Stomach smooth muscle (tissue), 2 donors: Measurements from ENCODE around the gene GJA9.
"Not testable (repeated sequence)": the region's sequence is repeated elsewhere in the genome, so short reads cannot be mapped to it uniquely, and the experiment has no call there.

Source experiments
- H3K27ac ChIP-seq: one replicate; pipeline ENCODE4 v1.7.0; 2013; ENCODE audit warnings: mild to moderate bottlenecking, low read length, inconsistent platforms
- H3K27me3 ChIP-seq, 2 donors: one replicate each; pipeline ENCODE4 v1.7.0; 2013; ENCODE audit warnings: low read length in 2 of 2; ENCODE audit not compliant: insufficient read depth in 2 of 2, control insufficient read depth in 1 of 2
- H3K36me3 ChIP-seq, 2 donors: one replicate each; pipeline ENCODE4 v1.7.0; 2013; ENCODE audit warnings: low read length in 2 of 2; ENCODE audit not compliant: control insufficient read depth in 2 of 2, insufficient read depth in 2 of 2
- H3K4me1 ChIP-seq: one replicate; pipeline ENCODE4 v1.7.0; 2013; ENCODE audit warnings: low read length; ENCODE audit not compliant: control insufficient read depth, insufficient read depth
- H3K4me3 ChIP-seq, 2 donors: one replicate each; pipeline ENCODE4 v1.7.0; 2013; ENCODE audit warnings: low read length in 2 of 2
- H3K9ac ChIP-seq, 2 donors: one replicate each; pipeline ENCODE4 v1.7.0; 2013; ENCODE audit warnings: low read length in 2 of 2, mild to moderate bottlenecking in 1 of 2
- H3K9me3 ChIP-seq, 2 donors: one replicate each; pipeline ENCODE4 v1.7.0; 2013; ENCODE audit warnings: low read length in 2 of 2; ENCODE audit not compliant: control insufficient read depth in 2 of 2
- donor health status: healthy.
- donor health status: Pancreatic carcinoma.

The GJA9 gene

GRCh38 chr1:38914908-38915307, 33.5 kb upstream of the GJA9 start:
- H3K4me3 ChIP-seq, H3K9me3 ChIP-seq, H3K9ac ChIP-seq, H3K27ac ChIP-seq, H3K27me3 ChIP-seq, H3K4me1 ChIP-seq, H3K36me3 ChIP-seq: not testable (repeated sequence)

- Histone ChIP-seq H3K27me3 (no peaks in the 10 kb centered on the region), H3K27ac (no peak overlapping the region), H3K4me1 (no peaks in the 10 kb centered on the region), H3K4me3 (no peak overlapping the region), H3K36me3 (no peaks in the 10 kb centered on the region), H3K9me3 (peaks cover 0 to 5% of the 10 kb centered on the region in 2 donors), H3K9ac (no peak overlapping the region)
Observed at GRCh38 chr1:38908821-38909220, 27.4 kb upstream of the GJA9 start.

DNA sequence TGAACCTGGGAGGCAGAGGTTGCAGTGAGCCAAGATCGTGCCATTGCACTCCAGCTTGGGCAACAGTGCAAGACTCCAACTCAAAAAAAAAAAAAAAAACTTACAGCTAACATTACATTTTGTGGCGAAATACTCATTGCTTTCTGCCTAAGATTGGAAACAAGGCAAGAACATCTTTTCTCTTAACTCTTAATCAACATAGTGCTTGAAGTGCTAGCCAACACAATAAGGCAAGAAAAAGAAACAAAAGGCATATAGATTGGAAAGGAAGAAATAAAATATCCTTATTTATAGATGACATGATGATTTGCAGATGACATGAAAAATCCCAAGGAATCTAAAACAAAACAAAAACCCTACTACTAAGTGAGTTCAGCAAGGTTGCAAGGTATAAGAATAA, 24.6 kb upstream of the GJA9 start:
- H3K4me1 ChIP-seq = no peaks in the 10 kb centered on the region
- no peaks in the 10 kb centered on the region for H3K27me3 ChIP-seq
- no peak overlapping the region for H3K27ac ChIP-seq
- H3K36me3 ChIP-seq = no peaks in the 10 kb centered on the region
- H3K9me3 ChIP-seq = peaks cover 0 to 5% of the 10 kb centered on the region in 2 donors
- no peak overlapping the region for H3K4me3 ChIP-seq
- H3K9ac ChIP-seq = no peak overlapping the region

DNA sequence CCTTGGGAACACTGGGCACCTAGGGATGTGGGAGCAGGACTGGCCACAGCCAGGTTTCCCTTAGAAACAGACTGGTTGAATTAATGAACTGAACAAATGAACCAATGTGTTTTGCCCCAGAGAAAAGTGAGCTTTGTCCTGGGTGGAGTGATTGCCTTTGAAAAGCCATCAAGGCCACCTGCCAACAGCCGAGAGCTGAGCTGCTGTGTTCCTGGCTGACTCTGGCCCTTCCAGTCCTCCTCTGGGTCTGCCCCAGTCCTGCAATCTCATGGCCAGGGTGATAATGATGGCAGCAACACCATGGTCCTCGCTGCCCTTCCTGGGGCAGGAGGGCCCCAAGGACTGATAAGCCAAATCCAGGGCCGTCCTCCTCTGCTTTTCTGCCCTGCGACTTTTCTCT, 18.2 kb upstream of the GJA9 start:
- Histone ChIP-seq H3K27me3 (no peaks in the 10 kb centered on the region), H3K27ac (no peak overlapping the region), H3K4me3 (no peak overlapping the region), H3K9ac (no peak overlapping the region), H3K9me3 (no peaks in the 10 kb centered on the region), H3K36me3 (no peaks in the 10 kb centered on the region), H3K4me1 (no peaks in the 10 kb centered on the region)

- Histone ChIP-seq H3K36me3 (no peaks in the 10 kb centered on the region), H3K9me3 (no peaks in the 10 kb centered on the region), H3K9ac (no peak overlapping the region), H3K4me3 (no peak overlapping the region), H3K4me1 (no peaks in the 10 kb centered on the region), H3K27me3 (no peaks in the 10 kb centered on the region), H3K27ac (no peak overlapping the region)
Observed at GRCh38 chr1:38898653-38899230, 17.4 kb upstream of the GJA9 start.

DNA sequence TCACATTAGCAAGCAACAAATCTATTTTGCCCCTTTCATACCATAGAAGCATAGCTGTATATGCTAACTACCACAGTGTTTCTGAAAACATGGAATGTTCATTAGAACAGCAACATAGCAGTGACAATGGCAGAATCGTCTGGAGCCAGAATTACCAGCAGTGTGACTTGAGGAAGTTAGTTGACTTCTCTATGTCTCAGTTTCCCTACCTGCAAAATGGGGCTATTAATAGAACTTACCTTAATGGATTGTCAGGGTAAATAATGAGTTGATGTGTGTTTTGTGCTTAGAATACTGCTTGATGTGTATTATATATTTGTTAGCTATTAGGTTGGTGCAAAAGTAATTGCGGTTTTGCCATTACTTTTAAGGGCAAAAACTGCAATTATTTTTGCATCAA, 14.8 kb upstream of the GJA9 start:
- H3K4me3 ChIP-seq = no peak overlapping the region
- H3K9me3 ChIP-seq = no peaks in the 10 kb centered on the region
- H3K4me1 ChIP-seq = no peaks in the 10 kb centered on the region
- no peaks in the 10 kb centered on the region for H3K36me3 ChIP-seq
- no peak overlapping the region for H3K9ac ChIP-seq
- H3K27ac ChIP-seq = no peak overlapping the region
- no peaks in the 10 kb centered on the region for H3K27me3 ChIP-seq

DNA sequence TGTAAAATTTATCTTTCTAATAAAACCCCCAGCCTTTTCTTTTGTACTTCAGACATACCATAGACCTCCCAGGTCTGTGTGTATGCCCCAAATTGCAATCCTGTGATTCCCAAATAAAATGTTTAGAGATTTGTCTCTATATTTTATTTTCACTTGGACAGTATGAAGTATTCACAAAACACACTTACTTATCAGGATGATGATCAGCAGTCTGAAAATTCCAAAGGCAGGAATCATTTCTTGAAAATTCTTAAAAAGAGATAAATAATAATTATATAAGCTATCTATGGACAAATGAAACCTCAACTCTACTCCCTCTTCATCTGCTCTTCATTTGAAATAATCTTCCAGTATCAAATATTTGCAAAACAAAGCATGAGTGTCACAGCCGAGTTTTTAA, 11.6 kb upstream of the GJA9 start:
- H3K9ac ChIP-seq = no peak overlapping the region
- no peaks in the 10 kb centered on the region for H3K27me3 ChIP-seq
- H3K36me3 ChIP-seq = peaks cover 0 to 4% of the 10 kb centered on the region in 2 donors
- no peaks in the 10 kb centered on the region for H3K9me3 ChIP-seq
- no peak overlapping the region for H3K27ac ChIP-seq
- H3K4me3 ChIP-seq = no peak overlapping the region
- no peaks in the 10 kb centered on the region for H3K4me1 ChIP-seq

DNA sequence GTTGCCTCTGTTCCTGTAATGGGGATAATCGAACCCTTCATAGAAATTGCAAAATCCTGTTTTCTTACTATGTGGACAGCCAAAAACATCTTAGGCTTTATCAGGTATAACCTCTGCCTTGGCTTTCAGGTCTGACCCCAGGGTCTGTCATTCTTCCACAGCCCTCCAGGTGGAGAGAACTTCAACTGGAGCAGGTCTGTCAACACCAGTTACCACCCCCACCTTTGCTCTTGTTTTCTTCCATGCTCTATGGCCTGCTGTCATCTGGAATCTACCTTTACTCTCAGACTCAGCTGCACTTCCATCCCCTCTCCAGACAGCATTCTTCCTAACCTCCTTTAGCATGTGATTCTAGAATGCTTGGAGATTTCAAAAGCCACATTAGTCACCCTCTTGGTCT, 10.4 kb upstream of the GJA9 start:
- H3K27ac ChIP-seq = no peak overlapping the region
- H3K9me3 ChIP-seq = no peaks in the 10 kb centered on the region
- no peak overlapping the region for H3K9ac ChIP-seq
- no peak overlapping the region for H3K4me3 ChIP-seq
- no peaks in the 10 kb centered on the region for H3K27me3 ChIP-seq
- no peaks in the 10 kb centered on the region for H3K4me1 ChIP-seq
- peaks cover 0 to 4% of the 10 kb centered on the region in 2 donors for H3K36me3 ChIP-seq

- Histone ChIP-seq H3K4me3 (no peak overlapping the region), H3K4me1 (no peaks in the 10 kb centered on the region), H3K27me3 (no peaks in the 10 kb centered on the region), H3K27ac (no peak overlapping the region), H3K36me3 (peaks cover 0 to 4% of the 10 kb centered on the region in 2 donors), H3K9ac (no peak overlapping the region), H3K9me3 (no peaks in the 10 kb centered on the region)
Observed at GRCh38 chr1:38889589-38889988, 8.2 kb upstream of the GJA9 start.

- H3K27ac ChIP-seq = no peak overlapping the region
- no peak overlapping the region for H3K9ac ChIP-seq
- H3K36me3 ChIP-seq = peaks cover 0 to 4% of the 10 kb centered on the region in 2 donors
- no peaks in the 10 kb centered on the region for H3K27me3 ChIP-seq
- no peaks in the 10 kb centered on the region for H3K9me3 ChIP-seq
- H3K4me3 ChIP-seq = no peak overlapping the region
- no peaks in the 10 kb centered on the region for H3K4me1 ChIP-seq
Observed at GRCh38 chr1:38888423-38889333, 7.3 kb upstream of the GJA9 start.

- no peaks in the 10 kb centered on the region for H3K27me3 ChIP-seq
- no peak overlapping the region for H3K9ac ChIP-seq
- H3K4me1 ChIP-seq = no peaks in the 10 kb centered on the region
- no peak overlapping the region for H3K27ac ChIP-seq
- peaks cover 0 to 4% of the 10 kb centered on the region in 2 donors for H3K36me3 ChIP-seq
- no peak overlapping the region for H3K4me3 ChIP-seq
- no peaks in the 10 kb centered on the region for H3K9me3 ChIP-seq
Observed at GRCh38 chr1:38885092-38885491, 3.7 kb upstream of the GJA9 start.
